AML-193 (cell line): Measurements from ENCODE around the gene MOB3A.

ENCODE experiments used
- DNase-seq, 2 experiments: peaks; one replicate each; lab custom pipeline; 2025; lab: John Stamatoyannopoulos, UW

Gene MOB3A

DNA sequence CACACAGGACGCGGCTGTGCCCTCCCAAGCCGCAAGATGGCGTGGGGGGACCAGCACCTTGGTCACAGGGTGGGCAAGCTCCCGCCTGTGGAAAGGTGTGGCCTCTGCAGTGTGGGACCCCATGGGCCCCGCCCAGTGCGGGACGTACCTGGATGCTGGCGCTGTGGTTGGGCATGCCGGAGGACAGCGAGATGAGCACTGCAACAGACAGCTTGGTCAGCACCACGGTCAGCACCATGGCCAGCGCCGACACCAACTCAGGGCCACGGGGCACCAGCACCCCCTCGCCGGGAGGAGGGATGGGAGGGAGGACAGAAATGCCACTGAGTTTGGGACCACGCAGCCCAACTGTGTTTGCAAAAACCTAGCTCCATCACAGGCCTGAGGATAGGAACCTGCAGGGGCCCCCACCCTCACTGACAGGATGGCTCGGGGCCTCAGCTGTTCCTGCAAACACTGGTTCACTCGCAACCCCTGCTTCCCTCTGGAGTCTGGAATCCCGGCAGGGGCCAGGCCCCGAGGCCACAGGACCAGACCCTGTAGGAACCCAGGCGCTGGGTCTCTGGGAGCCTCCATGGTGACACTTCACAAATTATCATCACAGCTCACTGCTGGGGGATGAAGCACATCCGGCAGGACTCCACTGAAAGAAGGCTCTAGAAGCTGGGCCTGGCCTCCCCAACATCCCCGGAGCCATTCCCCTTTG, 27.7 kb upstream of the MOB3A start:
- no peak for DNase-seq

DNA sequence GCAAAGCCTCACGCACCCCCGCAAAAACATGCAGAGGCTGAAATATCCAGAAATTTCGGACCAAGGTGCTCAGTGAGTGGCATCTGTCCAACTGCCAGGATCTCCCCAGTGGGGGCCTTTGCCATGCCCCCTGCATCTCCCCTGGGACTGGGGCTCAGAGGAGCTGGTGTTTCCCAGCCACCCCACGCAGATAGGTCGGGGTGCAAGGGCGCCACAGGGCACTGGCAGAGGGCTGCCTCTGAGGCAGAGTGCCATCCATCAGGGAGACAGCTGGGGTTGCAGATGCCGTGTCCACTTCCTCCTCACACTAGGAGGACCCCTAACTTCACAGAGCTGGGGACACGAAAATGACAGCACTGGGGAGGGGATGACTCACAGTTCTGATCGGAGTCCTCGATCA, 26.9 kb upstream of the MOB3A start:
- no peak for DNase-seq

DNA sequence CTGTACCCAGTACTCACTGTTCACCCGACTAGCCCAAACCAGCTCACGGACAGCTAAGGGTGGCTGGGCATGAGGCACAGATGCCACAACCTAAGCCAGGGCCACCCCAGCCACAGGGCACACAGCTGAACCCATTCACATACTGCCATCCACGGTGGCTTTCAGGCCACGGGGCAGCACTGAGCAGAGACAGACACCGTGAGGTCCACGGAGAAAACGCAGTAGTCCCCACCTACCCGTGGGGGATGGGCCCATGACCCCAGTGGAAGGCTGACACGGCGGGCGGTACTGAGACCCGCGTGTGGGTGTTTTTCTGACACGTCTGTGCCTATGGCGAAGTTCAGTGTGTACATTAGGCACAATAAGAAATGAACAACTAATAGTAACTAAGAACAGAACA, 26.1 kb upstream of the MOB3A start:
- DNase-seq: no peak

DNA sequence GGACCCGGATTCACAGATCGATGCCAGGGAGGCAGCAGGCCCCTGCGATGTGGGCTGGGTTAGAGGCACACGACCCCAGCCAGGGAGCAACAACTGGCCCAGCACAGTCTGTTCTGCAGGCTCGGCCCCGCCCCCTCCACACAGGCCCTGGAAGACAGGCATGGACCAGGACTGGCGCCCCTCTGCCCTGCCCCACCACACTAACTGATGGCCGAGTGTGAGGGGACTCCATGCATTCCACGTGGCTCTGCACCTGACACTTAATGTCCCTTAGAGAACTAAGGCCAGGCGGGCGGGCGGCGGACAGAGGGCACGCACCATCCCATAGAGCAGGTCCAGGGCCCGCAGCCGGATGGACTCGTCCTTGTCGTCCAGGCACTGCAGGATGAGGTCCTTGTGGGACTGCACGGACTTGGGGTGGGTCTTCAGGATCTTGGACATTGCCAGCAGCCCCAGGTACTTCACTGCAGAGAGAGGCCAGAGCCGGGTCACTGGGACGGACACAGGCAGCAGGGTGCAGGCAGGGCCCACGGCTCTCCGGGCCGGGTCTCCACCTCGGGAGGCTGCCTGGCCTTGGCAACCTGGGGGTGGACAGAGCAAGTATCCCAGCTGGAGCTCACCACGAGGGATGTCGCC, 25.4 kb upstream of the MOB3A start:
- no peak for DNase-seq

DNA sequence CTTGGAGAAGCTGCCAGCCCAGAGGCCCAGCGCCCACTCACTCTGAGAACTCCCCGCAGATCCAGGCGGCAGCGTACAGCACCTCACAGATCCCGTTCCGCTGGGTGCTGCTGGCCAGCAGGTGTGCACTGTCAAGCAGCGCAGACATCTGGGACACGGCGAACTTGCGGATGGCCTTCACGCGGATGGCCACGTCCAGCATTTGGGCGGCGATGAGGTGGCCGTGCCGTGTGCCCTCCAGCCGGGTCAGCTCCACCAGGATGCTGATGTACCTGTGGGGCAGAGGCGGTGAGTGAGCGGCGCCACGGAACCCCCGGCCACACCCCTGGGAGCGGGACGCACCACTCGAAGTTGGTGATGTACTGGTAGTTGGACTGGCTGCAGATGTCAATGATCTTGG, 24.7 kb upstream of the MOB3A start:
- DNase-seq: no peak

DNA sequence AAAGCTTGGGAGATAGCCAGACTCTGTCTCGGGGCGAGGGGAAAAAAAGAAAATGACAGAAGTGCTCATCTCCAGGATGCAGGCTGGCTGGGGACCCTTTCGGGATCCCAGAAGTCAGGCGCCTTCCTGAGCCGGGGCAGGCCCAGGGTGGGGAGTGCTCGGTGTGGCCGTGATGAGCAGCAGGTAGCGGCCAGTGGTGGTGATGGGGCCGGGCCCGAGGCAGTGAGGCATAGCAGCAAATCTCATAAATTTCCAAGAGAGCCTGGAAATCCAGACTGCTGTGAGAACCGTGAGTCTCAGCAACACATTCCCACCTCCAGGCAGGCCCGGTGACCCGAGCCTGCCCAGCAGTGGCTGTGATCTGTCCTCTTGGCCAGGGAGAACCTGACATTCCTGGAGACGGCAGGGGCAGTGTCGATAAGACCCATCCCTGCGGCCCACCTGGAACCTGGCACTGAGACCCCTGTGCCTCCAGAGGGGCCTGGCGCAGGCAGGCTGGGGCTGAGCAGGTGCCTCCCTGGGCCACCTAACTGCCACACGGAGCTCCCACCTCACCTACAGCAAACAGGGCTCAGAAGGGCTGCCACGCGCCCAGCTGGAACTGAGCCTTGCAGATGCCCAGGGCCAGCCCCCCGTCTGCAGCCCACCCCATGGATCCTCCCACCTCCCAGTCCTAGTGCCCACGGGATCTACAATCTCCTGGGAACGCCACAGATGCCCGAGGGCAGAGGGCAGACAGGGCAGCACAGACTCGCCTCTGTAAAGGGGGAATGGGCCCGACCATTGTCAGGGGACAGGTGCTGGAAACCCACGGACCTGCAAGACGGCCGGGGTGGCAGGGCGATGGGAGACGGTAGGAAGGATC, 24.0 kb upstream of the MOB3A start:
- no peak for DNase-seq

DNA sequence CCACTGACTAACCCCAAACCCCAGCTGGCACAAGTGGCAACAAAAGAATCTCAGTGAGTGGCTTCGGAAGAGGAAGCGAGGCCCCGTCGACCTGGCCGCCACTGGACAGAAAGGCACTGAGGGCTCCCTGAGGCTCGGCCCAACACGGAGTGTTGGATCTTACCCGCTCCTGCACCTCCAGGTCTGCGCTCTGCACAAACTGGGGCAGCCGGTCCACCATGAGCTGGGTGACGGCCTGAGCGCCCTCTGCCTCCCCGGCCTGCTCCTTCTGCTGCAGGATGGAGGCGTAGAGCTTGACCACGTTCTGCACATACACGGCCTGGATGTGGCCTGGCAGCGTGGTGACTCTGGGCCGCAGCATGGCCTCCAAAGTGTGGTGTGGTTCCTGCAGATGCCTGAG, 22.3 kb upstream of the MOB3A start:
- no peak for DNase-seq

DNA sequence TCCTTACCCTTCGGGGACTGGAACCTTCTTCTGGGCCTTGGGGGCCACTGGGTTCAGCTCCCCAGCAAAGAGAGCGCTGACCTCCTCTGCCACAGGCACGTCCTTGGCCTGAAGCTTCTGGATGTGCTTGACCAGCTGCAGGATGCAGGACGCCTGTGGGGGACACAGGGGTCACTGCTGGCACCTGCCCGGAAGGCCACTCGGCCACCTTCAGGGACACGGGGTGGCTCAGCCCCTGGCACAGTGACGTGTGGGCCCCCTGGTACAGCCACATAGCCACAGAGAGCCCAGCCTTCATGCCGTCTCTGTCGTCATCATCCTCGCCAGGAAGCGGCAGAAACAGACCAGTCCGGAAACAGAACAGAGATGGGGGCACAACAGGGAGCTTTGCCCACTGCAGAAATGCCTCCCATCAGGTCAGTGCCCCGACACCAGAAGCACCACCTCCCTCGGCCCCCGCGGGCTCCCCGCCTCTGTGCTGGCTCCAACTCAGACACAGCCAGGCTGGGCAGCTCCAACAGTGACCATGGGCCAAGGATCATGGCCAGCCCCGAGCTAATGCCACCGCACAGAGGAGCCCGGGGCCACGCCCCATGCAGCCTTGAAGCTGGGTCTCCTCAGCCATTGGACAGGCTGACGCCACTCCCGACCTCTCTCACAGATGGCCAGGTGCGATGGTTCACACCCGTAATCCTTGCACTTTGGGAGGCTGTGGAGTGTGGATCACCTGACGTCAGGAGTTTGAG, 21.3 kb upstream of the MOB3A start:
- DNase-seq: no peak

DNA sequence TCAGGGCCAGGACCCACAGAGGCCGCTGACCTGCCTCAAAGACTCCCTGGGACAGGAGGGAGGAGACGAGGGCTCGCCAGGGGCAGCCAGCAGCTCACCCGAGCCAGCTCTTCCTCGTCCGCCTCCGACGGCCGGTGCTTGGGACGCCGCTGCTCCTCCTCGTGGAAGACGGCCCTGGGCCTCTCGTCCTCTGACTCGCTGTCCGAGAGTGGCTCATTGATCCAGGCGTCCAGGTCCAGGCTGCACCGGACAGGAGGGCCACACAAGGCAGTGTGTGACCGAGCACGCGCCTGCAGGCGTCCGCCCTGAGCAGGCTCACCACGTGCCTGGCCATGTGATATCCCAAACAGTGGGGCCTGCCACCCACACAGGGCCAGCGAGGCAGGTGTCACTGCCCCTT, 20.4 kb upstream of the MOB3A start:
- DNase-seq: no peak

DNA sequence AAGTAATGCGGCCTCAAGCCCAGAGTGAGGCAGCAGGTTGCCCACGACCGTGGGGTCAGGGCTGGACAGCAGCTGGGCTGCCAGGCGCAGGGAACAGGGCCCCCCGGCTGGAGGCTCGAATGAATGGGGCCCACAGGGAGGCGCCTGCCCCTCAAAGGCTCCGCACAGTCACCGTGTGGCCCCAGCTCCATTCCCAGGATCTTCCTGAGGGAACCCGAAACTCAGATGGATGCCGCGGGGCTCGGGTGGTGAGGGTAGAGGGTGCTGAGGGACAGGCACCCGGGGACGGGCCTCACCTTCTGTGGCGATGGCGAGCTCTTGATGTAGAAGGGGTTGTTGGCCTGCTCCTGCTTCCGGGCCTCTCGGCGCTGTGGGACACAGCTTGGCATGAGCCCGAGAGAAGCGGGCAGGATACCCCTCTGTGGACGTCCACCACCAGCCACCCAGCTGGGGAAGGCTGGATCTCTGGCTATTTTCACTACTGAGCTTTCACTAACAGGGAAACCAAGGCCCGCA, 19.8 kb upstream of the MOB3A start:
- no peak for DNase-seq

DNA sequence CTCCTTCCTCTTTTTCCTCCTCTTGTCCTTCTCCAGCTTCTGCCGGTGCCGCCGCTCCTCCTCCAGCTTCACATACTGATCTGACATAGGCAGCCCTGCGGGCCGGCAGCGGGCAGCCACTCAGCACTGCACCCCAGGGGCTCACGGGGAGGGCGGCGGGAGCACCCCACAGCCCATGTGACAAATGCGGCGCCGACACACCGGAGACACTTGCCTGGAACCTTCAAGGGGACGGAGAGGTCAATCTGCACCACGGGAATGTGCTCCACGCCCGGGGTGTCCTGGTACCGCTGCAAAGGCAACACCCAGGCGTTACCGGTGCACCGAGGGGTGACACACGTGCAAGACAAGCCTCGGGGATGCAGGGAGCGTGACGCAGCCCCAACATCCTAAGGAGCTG, 19.2 kb upstream of the MOB3A start:
- DNase-seq: no peak

DNA sequence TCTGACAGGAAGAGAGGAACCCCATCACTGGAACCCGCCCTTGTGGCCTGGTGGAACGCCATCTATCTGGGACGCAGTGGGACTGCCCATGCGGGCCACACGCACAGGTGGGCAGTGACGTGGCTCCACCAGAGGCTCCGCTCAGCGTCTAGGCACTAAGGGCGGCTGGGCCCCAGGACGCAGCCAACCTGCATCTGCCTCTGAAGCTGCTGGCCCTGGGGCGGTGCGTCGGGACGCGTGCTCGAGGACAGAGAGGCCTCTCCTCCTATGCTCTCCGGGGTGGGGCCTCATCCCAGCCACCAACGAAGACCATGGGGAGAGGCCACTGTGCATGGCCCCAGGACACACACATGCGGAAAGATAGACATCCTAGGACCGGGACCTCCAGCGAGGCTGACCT, 18.7 kb upstream of the MOB3A start:
- DNase-seq: no peak

DNA sequence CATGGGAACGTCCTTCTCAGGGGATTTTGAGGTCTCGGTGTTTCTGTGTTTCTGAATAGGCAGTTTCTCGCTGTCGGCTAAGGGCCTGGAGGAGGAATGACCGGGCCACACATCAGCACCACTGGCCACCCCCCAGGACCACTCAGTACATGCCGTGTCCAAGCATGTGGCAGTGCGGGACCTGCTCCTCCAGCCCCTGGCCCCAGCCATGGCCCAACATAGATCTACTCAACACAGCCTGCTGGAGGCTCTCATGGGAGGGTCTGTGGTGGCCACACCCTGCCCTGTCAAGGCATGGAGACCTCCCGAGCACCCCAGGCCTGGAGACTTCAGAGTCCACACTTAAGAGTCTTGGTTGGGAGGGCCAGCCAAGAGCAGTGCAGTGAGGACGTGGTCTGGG, 18.1 kb upstream of the MOB3A start:
- no peak for DNase-seq

DNA sequence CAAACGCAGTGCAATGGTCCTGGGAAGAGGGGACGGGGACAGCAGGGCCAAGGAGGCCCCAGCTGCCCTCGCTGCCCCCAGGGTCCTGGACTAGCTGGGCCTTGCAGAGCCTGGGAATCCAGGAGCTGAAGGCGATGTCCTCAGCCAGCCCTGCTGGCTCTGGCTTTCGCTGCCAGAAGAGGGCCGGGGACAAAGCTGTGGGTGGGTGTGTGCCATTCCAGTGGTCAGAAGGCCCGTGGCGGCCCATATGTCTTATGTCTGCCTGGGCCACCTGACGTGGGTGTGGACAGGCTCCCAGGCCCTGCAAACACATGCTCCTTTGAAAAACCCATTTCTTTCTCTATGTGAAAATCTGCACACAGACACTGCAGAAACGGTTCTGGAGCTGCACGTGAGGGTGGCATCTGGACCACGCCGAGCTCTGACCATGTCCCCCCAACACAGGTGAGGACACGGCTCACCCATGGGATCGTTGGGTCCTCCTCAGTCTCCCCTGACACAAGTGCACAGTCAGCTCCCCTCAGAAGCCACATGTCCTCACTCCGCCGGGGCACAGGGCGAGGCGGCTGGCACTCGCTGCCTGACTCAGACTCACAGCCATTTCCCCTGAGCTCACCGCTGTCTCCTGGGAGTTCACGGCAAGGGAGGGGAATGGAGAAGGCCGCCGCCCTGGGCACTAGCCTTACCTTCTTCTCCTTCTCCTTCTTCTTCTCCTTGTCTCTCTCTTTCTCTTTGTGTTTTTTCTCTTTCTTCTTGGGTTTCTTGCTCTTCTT, 17.5 kb upstream of the MOB3A start:
- no peak for DNase-seq

DNA sequence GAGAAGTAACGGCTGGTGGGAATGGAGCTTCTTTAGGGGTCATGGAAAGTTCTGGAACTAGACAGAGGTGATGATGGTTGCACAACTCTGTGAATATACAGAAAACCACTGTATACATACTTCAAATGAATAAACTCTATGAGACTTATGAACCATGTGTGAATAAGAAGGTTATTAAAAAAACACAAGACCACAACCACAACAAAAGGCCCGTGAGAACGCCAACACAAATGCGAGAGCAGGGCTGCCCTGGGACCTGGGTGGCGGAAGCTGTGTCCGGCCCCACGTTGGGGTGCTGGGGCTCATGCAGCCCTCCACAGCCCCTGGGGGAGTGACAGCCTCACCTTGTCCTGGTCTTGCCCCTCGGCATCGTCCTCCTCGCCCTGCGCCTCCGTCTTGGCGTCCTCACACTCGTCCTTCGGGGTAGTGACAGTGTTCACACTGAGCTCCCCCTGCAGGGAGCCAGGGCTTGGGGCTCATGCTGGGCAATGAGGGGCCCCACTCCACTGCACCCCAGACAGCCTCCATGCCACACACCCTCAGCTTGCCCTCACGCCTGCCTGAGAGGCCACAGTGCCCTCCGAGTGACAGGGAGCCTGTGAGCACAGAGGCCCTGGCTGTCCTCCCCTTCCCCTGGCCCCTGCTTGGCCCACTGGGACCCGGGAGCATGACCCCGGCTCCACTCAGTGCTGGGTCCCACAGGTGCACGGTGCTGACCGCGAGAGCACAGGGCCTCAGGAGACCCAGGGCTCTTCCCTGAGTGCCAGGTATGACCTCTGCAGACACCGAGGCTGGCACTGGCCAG, 16.6 kb upstream of the MOB3A start:
- no peak for DNase-seq

DNA sequence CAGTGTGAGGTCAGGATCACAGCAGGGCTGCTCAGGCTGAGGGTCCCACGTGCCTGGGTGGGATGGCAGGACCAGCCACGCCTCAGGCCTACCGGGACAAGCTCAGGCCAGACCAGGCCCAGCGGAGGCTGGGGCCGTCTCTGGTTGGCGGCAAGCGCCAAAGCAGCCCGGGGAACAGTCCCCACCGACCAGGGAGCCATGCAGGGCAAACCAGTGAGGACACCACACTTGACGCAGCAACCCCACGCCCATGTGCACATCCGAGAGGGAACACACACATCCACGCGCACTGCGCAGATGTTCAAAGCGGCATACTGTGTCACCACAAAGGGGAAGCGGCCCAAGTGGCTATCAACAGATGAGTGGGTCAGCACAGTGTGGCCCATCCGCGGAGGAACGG, 15.8 kb upstream of the MOB3A start:
- no peak for DNase-seq

DNA sequence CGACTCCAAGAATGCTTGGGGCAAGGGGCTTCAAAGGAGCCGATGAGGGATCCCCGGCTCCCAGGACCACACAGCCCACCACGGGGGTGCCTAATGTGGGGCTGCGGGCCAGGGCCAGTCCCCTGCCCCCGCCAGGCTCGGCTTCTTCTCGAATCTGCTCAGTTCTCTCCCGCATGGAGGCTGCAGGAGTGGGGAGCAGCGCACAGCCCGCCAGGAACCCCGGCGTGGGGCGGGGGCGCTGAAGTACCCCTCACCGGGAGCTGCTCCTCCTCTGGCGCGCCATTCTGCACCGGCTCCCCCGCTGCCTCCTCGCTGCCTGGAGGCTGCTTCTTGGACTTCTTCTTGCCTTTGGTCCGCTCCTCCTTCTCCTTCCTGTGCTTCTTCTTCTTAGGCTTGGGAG, 15.3 kb upstream of the MOB3A start:
- no peak for DNase-seq

DNA sequence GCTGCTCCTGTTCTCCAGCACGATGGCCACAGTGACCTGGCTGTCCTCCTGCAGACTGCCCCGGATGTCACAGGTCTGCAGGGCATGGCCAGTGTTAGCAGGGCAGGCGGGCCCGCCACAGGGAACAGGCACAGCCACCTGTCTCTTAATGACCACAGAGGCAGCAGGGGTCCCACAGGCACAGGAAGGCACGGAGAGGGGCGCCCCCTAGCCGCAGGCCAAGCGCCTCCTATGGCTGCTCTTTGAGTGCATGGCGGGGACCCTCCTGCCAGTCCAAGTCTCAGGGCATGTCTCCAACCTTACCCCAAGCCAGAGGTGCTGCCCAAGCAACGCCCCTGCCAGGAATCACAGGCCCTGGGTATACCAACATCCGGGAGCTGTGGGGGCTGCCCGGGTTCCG, 14.7 kb upstream of the MOB3A start:
- DNase-seq: no peak

DNA sequence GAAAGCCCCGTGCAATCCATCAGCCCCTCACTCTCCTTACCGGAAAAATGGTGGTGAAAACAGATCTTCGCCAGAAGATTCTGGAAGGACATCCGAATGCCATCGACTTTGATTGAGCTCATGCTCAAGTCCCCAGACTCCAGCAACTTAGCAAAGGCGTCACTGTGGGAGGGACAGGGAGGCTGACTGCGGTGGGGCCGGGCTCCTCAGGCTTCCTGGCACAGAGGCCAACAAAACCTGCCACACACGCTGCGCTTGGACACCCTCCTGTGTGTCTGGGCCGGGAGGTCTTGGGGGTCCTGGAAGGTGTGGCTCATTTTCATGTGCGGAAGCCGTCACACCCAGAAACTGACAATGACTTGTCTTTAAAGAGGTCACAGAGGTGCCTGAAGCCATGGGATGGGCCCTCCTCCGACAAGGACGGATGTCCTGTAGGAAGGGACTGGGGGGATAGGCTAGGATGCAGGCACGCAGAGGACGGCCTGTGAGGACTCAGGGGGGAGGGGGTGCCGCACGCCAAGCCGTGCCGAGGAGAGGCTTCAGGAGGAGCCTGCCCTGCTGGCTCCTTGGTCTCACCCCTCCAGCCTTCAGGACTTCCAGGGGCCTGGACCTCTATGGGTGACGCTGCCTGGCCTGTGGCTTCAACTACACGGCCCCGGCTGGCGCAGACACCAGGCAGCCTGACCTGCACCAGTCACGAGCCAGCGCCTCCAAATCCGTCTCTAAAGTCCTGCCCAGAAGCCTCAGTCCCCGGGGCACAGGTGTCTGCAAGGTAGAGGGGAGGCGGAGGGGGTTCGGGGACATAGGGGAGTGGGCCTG, 13.1 kb upstream of the MOB3A start:
- DNase-seq: no peak
